HEK293 (cell line): ENCODE results near the gene FILIP1L.

Experiments
- CTCF ChIP-seq: fragments of 450-650 bp; formaldehyde crosslinking; IDR thresholded peaks from 2 replicates; pipeline ENCODE4 v1.5.1; 2016; ENCODE audit warnings: missing biosample characterization, missing genetic modification characterization
- MYNN ChIP-seq: fragments of 450-650 bp; formaldehyde crosslinking; IDR thresholded peaks from 2 replicates; pipeline ENCODE4 v1.5.1; 2016; ENCODE audit warnings: missing biosample characterization, missing genetic modification characterization, borderline replicate concordance
- REPIN1 ChIP-seq: fragments of 450-650 bp; formaldehyde crosslinking; IDR thresholded peaks from 2 replicates; pipeline ENCODE4 v1.5.1; 2017; ENCODE audit warnings: missing biosample characterization, missing genetic modification characterization, low read depth
- ZBTB21 ChIP-seq: fragments of 450-650 bp; formaldehyde crosslinking; IDR thresholded peaks from 2 replicates; pipeline ENCODE4 v1.5.1; 2017; ENCODE audit warnings: missing biosample characterization, missing genetic modification characterization
- ZBTB26 ChIP-seq: fragments of 450-650 bp; formaldehyde crosslinking; optimal IDR thresholded peaks from 2 replicates; pipeline ENCODE3; 2016; ENCODE audit warnings: missing biosample characterization, mild to moderate bottlenecking, missing genetic modification characterization
- ZFP37 ChIP-seq: fragments of 450-650 bp; formaldehyde crosslinking; IDR thresholded peaks from 2 replicates; pipeline ENCODE4 v1.5.1; 2016; ENCODE audit warnings: missing biosample characterization, missing genetic modification characterization
- ZNF274 ChIP-seq, 2 experiments: fragments of 200-500 bp in 1 of 2; fragments of 450-650 bp in 1 of 2; sonication (Bioruptor generic) in 1 of 2; formaldehyde crosslinking in 1 of 2; IDR thresholded peaks; 2 replicates each; pipeline versions ENCODE4 v1.5.1 to v1.6.1; 2014 to 2016; ENCODE audit warnings: borderline replicate concordance in 1 of 2, inconsistent platforms in 1 of 2, low read length in 1 of 2, missing biosample characterization in 1 of 2, missing genetic modification characterization in 1 of 2

GRCh38 chr3:99795573-99795972, 318.7 kb downstream of the FILIP1L start:
- TF ChIP-seq ZBTB26 (tag by site-specific recombination) (no peak), MYNN (tag by site-specific recombination) (no peak), ZNF274 (IDR thresholded peaks at IDR 0.05; ENCODE audit: low read length) (no peak), ZNF274 (tag by site-specific recombination; IDR thresholded peaks at IDR 0.05; ENCODE audit: borderline replicate concordance) (no peak), CTCF (tag by site-specific recombination) (no peak), ZFP37 (no peak), ZBTB21 (tag by site-specific recombination) (no peak), REPIN1 (no peak)
